KMS-11 (cell line): Measurements from ENCODE around the gene PPIC.

ENCODE experiments used
- H2AFZ ChIP-seq: fragments of 200-600 bp; sonication (generic); 2 replicates; pipeline ENCODE4 v1.6.1; 2016; ENCODE audit warnings: antibody characterized with exemption, mixed run types, low read depth
- H3K27ac ChIP-seq: fragments of 200-600 bp; sonication (generic); 2 replicates; pipeline ENCODE4 v1.6.1; 2016; ENCODE audit warnings: mild to moderate bottlenecking, mixed run types
- H3K27me3 ChIP-seq: fragments of 200-600 bp; sonication (generic); 2 replicates; pipeline ENCODE4 v1.6.1; 2017; ENCODE audit warnings: mild to moderate bottlenecking, low read depth, mixed run types, moderate library complexity; ENCODE audit not compliant: insufficient read depth
- H3K36me3 ChIP-seq: fragments of 200-600 bp; sonication (generic); 2 replicates; pipeline ENCODE4 v1.6.1; 2017; ENCODE audit warnings: mild to moderate bottlenecking, mixed run types; ENCODE audit not compliant: insufficient read depth
- H3K4me1 ChIP-seq: fragments of 200-600 bp; sonication (generic); 2 replicates; pipeline ENCODE4 v1.6.1; 2016; ENCODE audit warnings: mild to moderate bottlenecking, low read depth, mixed run types; ENCODE audit not compliant: poor library complexity, severe bottlenecking
- H3K4me2 ChIP-seq: fragments of 200-600 bp; sonication (generic); 2 replicates; pipeline ENCODE4 v1.7.0; 2016; ENCODE audit warnings: mild to moderate bottlenecking, mixed run types
- H3K4me3 ChIP-seq: fragments of 200-600 bp; sonication (generic); IDR thresholded peaks from 2 replicates; pipeline ENCODE4 v1.6.1; 2017; ENCODE audit warnings: low read depth, low read length, mixed read lengths; ENCODE audit not compliant: insufficient read depth
- H3K79me2 ChIP-seq: fragments of 200-600 bp; sonication (generic); 2 replicates; pipeline ENCODE4 v1.6.1; 2016; ENCODE audit warnings: low read depth, mixed run types; ENCODE audit not compliant: insufficient read depth
- H3K9ac ChIP-seq: fragments of 200-600 bp; sonication (generic); 2 replicates; pipeline ENCODE4 v1.6.1; 2016; ENCODE audit warnings: mild to moderate bottlenecking, mixed run types
- H4K20me1 ChIP-seq: fragments of 200-600 bp; sonication (generic); 2 replicates; pipeline ENCODE4 v1.6.1; 2016; ENCODE audit warnings: mild to moderate bottlenecking, mixed run types; ENCODE audit not compliant: insufficient read depth
- CTCF ChIP-seq: fragments of 200-600 bp; sonication (generic); conservative IDR thresholded peaks from 2 replicates; pipeline ENCODE4 v1.6.1; 2017; ENCODE audit warnings: low read depth, mild to moderate bottlenecking, antibody characterized with exemption, low read length, moderate library complexity, mixed read lengths

Gene PPIC

GRCh38 chr5:123035360-123035917 lies 1.1 kb downstream of the PPIC start:
- no peak overlapping the region for H3K4me3 ChIP-seq
- peaks cover 9% of the 10 kb centered on the region; the same call in 1 of the 2 replicates for H3K27me3 ChIP-seq
- H2AFZ ChIP-seq: peak overlapping the region; percentile 95
- peaks cover 6% of the 10 kb centered on the region for H3K4me1 ChIP-seq
- H3K4me2 ChIP-seq: peak overlapping the region; percentile 85
- H3K36me3 ChIP-seq: no peaks in the 10 kb centered on the region
- H4K20me1 ChIP-seq: no peaks in the 10 kb centered on the region
- no peak for TF ChIP-seq CTCF
- H3K9ac ChIP-seq: no peak overlapping the region
- H3K27ac ChIP-seq: no peak overlapping the region
- no peaks in the 10 kb centered on the region for H3K79me2 ChIP-seq

- no peak overlapping the region for H3K4me3 ChIP-seq
- H3K4me2 ChIP-seq: no peak overlapping the region
- H3K9ac ChIP-seq: no peak overlapping the region
- H3K27me3 ChIP-seq: peaks cover 7% of the 10 kb centered on the region; the same call in 1 of the 2 replicates
- H3K79me2 ChIP-seq: no peaks in the 10 kb centered on the region
- H4K20me1 ChIP-seq: no peaks in the 10 kb centered on the region
- no peak for TF ChIP-seq CTCF
- H3K36me3 ChIP-seq: no peaks in the 10 kb centered on the region
- no peak overlapping the region for H3K27ac ChIP-seq
- no peak overlapping the region for H2AFZ ChIP-seq
- peaks cover 6% of the 10 kb centered on the region for H3K4me1 ChIP-seq
These were observed 3.3 kb downstream of the PPIC start for GRCh38 chr5:123033157-123033671.

GRCh38 chr5:123028222-123028621 lies 8.3 kb downstream of the PPIC start:
- Histone ChIP-seq H3K4me2 (no peak overlapping the region), H3K36me3 (no peaks in the 10 kb centered on the region), H3K79me2 (no peaks in the 10 kb centered on the region), H4K20me1 (no peaks in the 10 kb centered on the region), H3K4me1 (no peaks in the 10 kb centered on the region), H3K27me3 (no peaks in the 10 kb centered on the region), H3K27ac (no peak overlapping the region), H3K9ac (no peak overlapping the region), H3K4me3 (no peak overlapping the region), H2AFZ (no peak overlapping the region)
- no peak for TF ChIP-seq CTCF

- Histone ChIP-seq H3K36me3 (no peaks in the 10 kb centered on the region), H3K9ac (no peak overlapping the region), H2AFZ (no peak overlapping the region), H3K27ac (no peak overlapping the region), H3K27me3 (no peaks in the 10 kb centered on the region), H3K4me2 (no peak overlapping the region), H3K79me2 (no peaks in the 10 kb centered on the region), H3K4me3 (no peak overlapping the region), H3K4me1 (no peaks in the 10 kb centered on the region), H4K20me1 (no peaks in the 10 kb centered on the region)
- TF ChIP-seq CTCF: no peak
These were observed 21.8 kb downstream of the PPIC start for GRCh38 chr5:123014689-123015088.
